HG02852 (cell line): ENCODE results near the gene MADD.

Experiments
- ATAC-seq: cut with Tn5 transposase; IDR thresholded peaks from one replicate; pipeline ENCODE4 v1.9.1; 2021; ENCODE audit warnings: mild to moderate bottlenecking, moderate library complexity; ENCODE audit not compliant: unreplicated experiment

MADD gene

DNA sequence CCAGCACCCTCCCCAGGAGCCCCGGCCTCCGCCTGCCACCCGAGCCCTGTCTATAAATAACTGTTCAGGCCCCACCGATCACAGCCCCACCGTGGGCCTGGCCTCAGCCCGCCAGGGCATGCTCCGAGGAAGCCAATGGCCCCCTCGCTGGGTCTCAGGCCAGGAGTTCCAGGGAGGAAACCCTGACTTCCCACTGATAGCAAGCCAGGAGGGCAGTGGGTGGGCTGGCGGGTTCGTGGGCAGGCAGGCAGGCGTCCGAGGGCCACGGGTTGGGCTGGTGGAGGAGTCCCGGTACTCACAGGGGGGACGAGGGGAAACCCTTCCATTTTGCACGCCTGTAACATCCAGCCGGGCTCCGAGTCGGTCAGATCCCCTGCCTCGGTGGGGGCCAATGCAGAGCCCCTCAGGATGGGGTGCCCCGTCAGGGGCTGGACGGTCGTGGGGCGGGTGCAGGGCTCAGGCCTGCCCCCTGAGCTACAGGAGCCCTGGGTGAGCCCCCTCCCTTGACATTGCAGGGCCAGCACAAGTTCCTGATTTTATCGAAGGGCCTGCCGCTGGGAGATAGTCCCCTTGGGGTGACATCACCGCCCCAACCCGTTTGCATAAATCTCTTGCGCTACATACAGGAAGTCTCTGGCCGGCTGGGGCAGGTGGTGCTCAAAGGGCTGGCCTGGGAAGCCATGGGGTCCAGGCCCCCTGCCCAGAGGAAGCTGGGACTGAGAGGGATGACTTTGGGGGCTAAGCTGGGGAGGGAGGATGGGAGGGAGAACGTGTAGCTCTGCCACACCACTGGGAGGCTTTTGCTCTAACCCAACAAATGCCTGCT, 108.3 kb downstream of the MADD start, which contains the start of gene SPI1:
Gene SPI1 (minus strand): TSS at position 538 of the 826 bp plus-strand sequence. CDS start 194 bp downstream, at position 344.
- ATAC-seq = peak; percentile 84

GRCh38 chr11:47378836-47379170, 108.9 kb downstream of the MADD start:
- no peak for ATAC-seq

- ATAC-seq = no peak
These were observed 109.4 kb downstream of the MADD start for GRCh38 chr11:47379317-47379716.
